Endothelial cell of umbilical vein (primary cell): ENCODE measurements around the gene PAK5. TPM values are rescaled to one million over a fixed set of nuclear protein-coding genes. Genes with fewer than 3 reads are reported as not detected.
"Not testable (repeated sequence)": the region's sequence is repeated elsewhere in the genome, so short reads cannot be mapped to it uniquely, and the experiment has no call there.

ENCODE experiments used
- BruUV-seq: library from RNA; stranded (reverse); fragments of 400-500 nt; replicated peaks from 2 replicates; lab custom pipeline; 2021; lab: Mats Ljungman, UMichigan
- CTCF ChIA-PET: fragments of 300-600, 350-600 bp; sonication (Branson Sonifier 250); formaldehyde crosslinking; loops from one replicate; lab custom pipeline; 2021; ENCODE audit warnings: antibody characterized with exemption, inconsistent platforms; lab: Charles Lee
- POLR2A ChIA-PET: fragments of 300-600, 350-600 bp; sonication (Branson Sonifier 250); formaldehyde crosslinking; loops from one replicate; lab custom pipeline; 2021; ENCODE audit warnings: antibody characterized with exemption, inconsistent platforms; lab: Charles Lee
- DNase-seq: peaks from one replicate; pipeline ENCODE4 v3.0.0-alpha.2; 2011; ENCODE audit warnings: low read depth, low spot score
- FAIRE-seq: peaks from 2 replicates; lab custom pipeline; 2011; peaks lifted over from hg19 to GRCh38; lab: Jason Lieb, UNC
- H2AFZ ChIP-seq: 2 replicates; pipeline ENCODE4 v1.6.0; 2012; ENCODE audit warnings: low read depth, low read length, control low read depth, inconsistent platforms
- H3K27ac ChIP-seq: 2 replicates; pipeline ENCODE4 v1.5.1; 2011; ENCODE audit warnings: low read depth, mild to moderate bottlenecking, control low read depth, low read length, moderate library complexity; ENCODE audit not compliant: insufficient read depth
- H3K27me3 ChIP-seq, 2 experiments: 2 replicates each; pipeline versions ENCODE4 v1.6.0 to v1.6.1; 2011; ENCODE audit warnings: low read length in 2 of 2, mixed read lengths in 1 of 2; ENCODE audit not compliant: control insufficient read depth in 2 of 2, insufficient read depth in 2 of 2
- H3K36me3 ChIP-seq, 2 experiments: 2 replicates in 1 of 2; 3 replicates in 1 of 2; pipeline ENCODE4 v1.5.1; 2011; ENCODE audit warnings: low read length in 2 of 2, mild to moderate bottlenecking in 1 of 2, moderate library complexity in 1 of 2; ENCODE audit not compliant: control insufficient read depth in 2 of 2, insufficient read depth in 2 of 2; ENCODE audit errors: extremely low read depth in 1 of 2
- H3K4me1 ChIP-seq: 3 replicates; pipeline ENCODE4 v1.5.1; 2011; ENCODE audit warnings: mild to moderate bottlenecking, low read length; ENCODE audit not compliant: control insufficient read depth, insufficient read depth; ENCODE audit errors: extremely low read depth
- H3K4me2 ChIP-seq: 2 replicates; pipeline ENCODE4 v1.6.1; 2011; ENCODE audit warnings: low read length, control low read depth, mixed read lengths; ENCODE audit not compliant: insufficient read depth
- H3K4me3 ChIP-seq, 3 experiments: fragments of 200-600 bp in 1 of 3; sonication (generic), shearing (Covaris generic) in 1 of 3; replicated peaks in 1 of 3; 2 replicates each; pipeline ENCODE4 v1.5.1; 2011 to 2016; ENCODE audit warnings: control low read depth in 3 of 3, low read length in 3 of 3, mild to moderate bottlenecking in 2 of 3, inconsistent platforms in 1 of 3, low read depth in 1 of 3, moderate library complexity in 1 of 3; ENCODE audit not compliant: insufficient read depth in 1 of 3
- H3K79me2 ChIP-seq: 2 replicates; pipeline ENCODE4 v1.6.0; 2012; ENCODE audit warnings: low read length, inconsistent platforms; ENCODE audit not compliant: control insufficient read depth, insufficient read depth
- H3K9ac ChIP-seq: replicated peaks from 2 replicates; pipeline ENCODE3; 2011; ENCODE audit warnings: low read length, control low read depth; ENCODE audit not compliant: insufficient read depth; ENCODE audit errors: extremely low read depth
- H3K9me1 ChIP-seq: replicated peaks from 3 replicates; pipeline ENCODE4 v1.6.0; 2011; ENCODE audit warnings: mild to moderate bottlenecking, low read length; ENCODE audit not compliant: control insufficient read depth, insufficient read depth; ENCODE audit errors: extremely low read depth
- H3K9me3 ChIP-seq: replicated peaks from 2 replicates; pipeline ENCODE4 v1.5.1; 2012; ENCODE audit warnings: low read length, inconsistent platforms; ENCODE audit not compliant: control insufficient read depth, insufficient read depth
- H4K20me1 ChIP-seq: replicated peaks from 2 replicates; pipeline ENCODE3; 2011; ENCODE audit warnings: mild to moderate bottlenecking, low read length; ENCODE audit not compliant: control insufficient read depth, insufficient read depth; ENCODE audit errors: extremely low read depth
- CTCF ChIP-seq, 2 donors: IDR thresholded peaks; 1 replicate in 1 of 2; 2 replicates in 1 of 2; pipeline ENCODE4 v1.5.1; 2011; ENCODE audit warnings: low read length in 2 of 2, mild to moderate bottlenecking in 2 of 2, moderate library complexity in 2 of 2, control low read depth in 1 of 2, inconsistent platforms in 1 of 2, low read depth in 1 of 2; ENCODE audit not compliant: insufficient read depth in 1 of 2; ENCODE audit errors: extremely low read depth in 1 of 2
- EZH2 ChIP-seq: IDR thresholded peaks from 2 replicates; pipeline ENCODE4 v1.6.1; 2012; ENCODE audit warnings: borderline replicate concordance, low read depth, mild to moderate bottlenecking, moderate library complexity, low read length, inconsistent platforms; ENCODE audit not compliant: severe bottlenecking
- FOS ChIP-seq: IDR thresholded peaks from 2 replicates; pipeline ENCODE4 v1.6.1; 2011; ENCODE audit warnings: mild to moderate bottlenecking, low read length, moderate library complexity, borderline replicate concordance; ENCODE audit not compliant: insufficient read depth
- GATA2 ChIP-seq: IDR thresholded peaks from 2 replicates; pipeline ENCODE4 v1.7.0; 2011; ENCODE audit warnings: low read depth, mild to moderate bottlenecking, moderate library complexity, mixed read lengths, low read length; ENCODE audit not compliant: insufficient read length, insufficient read depth
- JUN ChIP-seq: IDR thresholded peaks from 2 replicates; pipeline ENCODE4 v1.6.1; 2011; ENCODE audit warnings: borderline replicate concordance, low read depth; ENCODE audit not compliant: insufficient read length, insufficient read depth
- MYC ChIP-seq: IDR thresholded peaks from one replicate; pipeline ENCODE4 v1.6.1; 2011; ENCODE audit warnings: mild to moderate bottlenecking, low read depth, low read length
- POLR2A ChIP-seq: IDR thresholded peaks from 2 replicates; pipeline ENCODE4 v1.6.1; 2012; ENCODE audit warnings: low read depth, mild to moderate bottlenecking, control low read depth, low read length
- POLR2AphosphoS5 ChIP-seq: IDR thresholded peaks from 2 replicates; pipeline ENCODE4 v1.6.1; 2012; ENCODE audit warnings: low read depth, mild to moderate bottlenecking, control low read depth, low read length, moderate library complexity; ENCODE audit not compliant: insufficient read depth
- dilution Hi-C: fragments of 300-500 bp; cut with MboI; formaldehyde crosslinking; loops from one replicate; pipeline ENCODE4 v1.15.0; 2019; ENCODE audit warnings: low sequenced_read_pairs; ENCODE audit not compliant: extremely low pct_ligation_motif_present
- intact Hi-C: fragments of 100-400 bp; cut with micrococcal nuclease; formaldehyde crosslinking; loops from one replicate; pipeline ENCODE4 v1.10.0; 2022
- polyA plus RNA-seq, 4 experiments: library from polyadenylated mRNA; depleted of rRNA in 3 of 4; stranded (reverse) in 3 of 4; unstranded in 1 of 4; fragments of >200 nt; gene quantifications; 2 replicates each; pipeline versions ENCODE4 v1.2.1 to v1.2.3, GENCODE V29; 2011 to 2012; ENCODE audit warnings: missing spikeins in 1 of 4
- total RNA-seq: library from RNA; stranded (reverse); gene quantifications from 2 replicates; pipeline ENCODE4 v1.2.3, GENCODE V29; 2021
- TF ChIP-seq, protein P1 (sequence below): IDR thresholded peaks from 2 replicates; pipeline ENCODE4 v1.6.1; 2011; ENCODE audit not compliant: insufficient read depth, insufficient read length

The PAK5 gene
- total and polyA plus RNA-seq, 2 donors (not counting 3 experiments of a cell fraction or from before 2014, with no cell fraction given) = not detected

GRCh38 chr20:9642882-9643281 lies 196.0 kb downstream of the PAK5 start:
- no peak overlapping the region for H2AFZ ChIP-seq
- no peaks in the 10 kb centered on the region for H3K9me3 ChIP-seq
- BruUV-seq = no TSS peak
- H3K27me3 ChIP-seq = no peaks in the 10 kb centered on the region
- no peak overlapping the region for H3K27ac ChIP-seq
- H3K9ac ChIP-seq = no peak overlapping the region
- no peak overlapping the region for H3K4me3 ChIP-seq
- TF ChIP-seq FOS (no peak), GATA2 (no peak), CTCF (IDR thresholded peaks at IDR 0.05; ENCODE audit: extremely low read depth in 1 of 2, insufficient read depth in 1 of 2, low read depth in 1 of 2, low read length in 2 of 2) (no peak), POLR2AphosphoS5 (no peak), POLR2A (no peak), JUN (no peak), MYC (no peak), EZH2 (no peak)
- TF ChIP-seq, protein P1, sequence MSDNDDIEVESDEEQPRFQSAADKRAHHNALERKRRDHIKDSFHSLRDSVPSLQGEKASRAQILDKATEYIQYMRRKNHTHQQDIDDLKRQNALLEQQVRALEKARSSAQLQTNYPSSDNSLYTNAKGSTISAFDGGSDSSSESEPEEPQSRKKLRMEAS = no peak
- H3K4me2 ChIP-seq = no peak overlapping the region
- ChIA-PET CTCF (no interaction called here), POLR2A (no interaction called here)
- dilution Hi-C loops (no loop called here), intact Hi-C loops (no loop called here)
- no peaks in the 10 kb centered on the region for H4K20me1 ChIP-seq
- H3K4me1 ChIP-seq = no peaks in the 10 kb centered on the region
- no peaks in the 10 kb centered on the region for H3K79me2 ChIP-seq
- H3K36me3 ChIP-seq = no peaks in the 10 kb centered on the region
- DNase-seq (no peak), FAIRE-seq (no peak)
- H3K9me1 ChIP-seq = no peaks in the 10 kb centered on the region

GRCh38 chr20:9641499-9642000 lies 197.3 kb downstream of the PAK5 start:
- dilution Hi-C loops, DNase-seq, H3K4me2 ChIP-seq, H3K9ac ChIP-seq, H3K4me1 ChIP-seq, H3K9me1 ChIP-seq, H3K4me3 ChIP-seq, H4K20me1 ChIP-seq, POLR2A ChIA-PET, H3K79me2 ChIP-seq, H2AFZ ChIP-seq, CTCF ChIA-PET, FAIRE-seq, H3K36me3 ChIP-seq, H3K27me3 ChIP-seq, H3K27ac ChIP-seq, H3K9me3 ChIP-seq, intact Hi-C loops, BruUV-seq: not testable (repeated sequence)
